NCI-H2081 (cell line): ENCODE measurements around the gene CPA4.

Experiments used
- DNase-seq, 2 experiments: peaks; one replicate each; lab custom pipeline; 2025; lab: John Stamatoyannopoulos, UW

CPA4 gene

DNA sequence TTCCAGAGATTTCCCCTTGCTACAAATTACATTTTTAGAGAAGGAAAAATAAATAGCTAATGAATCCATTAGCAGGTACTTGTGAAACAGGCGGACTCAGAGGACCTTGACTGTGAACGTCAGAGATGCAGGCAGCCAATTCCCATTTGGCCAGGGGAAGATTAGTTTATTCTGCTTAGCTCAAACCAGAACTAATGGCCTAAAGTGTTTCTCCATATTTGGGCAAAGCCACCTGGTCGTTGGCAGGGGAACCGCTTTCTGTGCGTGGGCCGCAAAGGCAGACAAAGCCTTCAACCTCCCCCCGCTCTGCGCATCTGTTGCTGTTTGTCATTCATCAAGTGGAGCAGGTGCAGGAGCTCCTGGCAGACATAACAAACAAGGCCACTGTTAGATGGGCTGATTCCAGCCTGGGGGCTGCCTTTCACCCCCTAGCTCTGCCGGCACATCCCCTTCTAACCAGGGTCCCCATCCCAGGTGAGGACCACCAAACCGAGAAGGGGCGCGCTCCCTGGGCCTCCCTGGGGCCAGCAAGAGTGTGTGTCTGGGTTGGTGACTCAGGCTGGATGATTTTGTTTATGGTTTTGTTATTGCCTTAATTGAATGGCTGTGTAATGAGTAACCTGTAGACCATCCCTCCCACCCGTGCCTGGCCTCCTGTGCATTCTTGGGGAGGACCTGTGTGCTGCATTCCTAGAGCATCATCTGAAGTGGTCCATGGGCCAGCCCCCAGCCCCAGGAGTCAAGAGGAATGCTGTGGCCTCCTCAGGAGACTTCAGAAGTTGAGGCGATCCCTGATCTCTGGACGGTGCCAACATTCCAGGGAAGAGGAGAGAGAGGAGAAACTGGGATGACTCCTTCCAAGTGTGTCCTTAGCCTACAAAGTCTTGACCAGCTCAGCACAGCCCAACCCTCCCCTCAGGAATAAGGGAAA is 72.8 kb downstream of the CPA4 start:
- DNase-seq = peak; percentile 100

DNA sequence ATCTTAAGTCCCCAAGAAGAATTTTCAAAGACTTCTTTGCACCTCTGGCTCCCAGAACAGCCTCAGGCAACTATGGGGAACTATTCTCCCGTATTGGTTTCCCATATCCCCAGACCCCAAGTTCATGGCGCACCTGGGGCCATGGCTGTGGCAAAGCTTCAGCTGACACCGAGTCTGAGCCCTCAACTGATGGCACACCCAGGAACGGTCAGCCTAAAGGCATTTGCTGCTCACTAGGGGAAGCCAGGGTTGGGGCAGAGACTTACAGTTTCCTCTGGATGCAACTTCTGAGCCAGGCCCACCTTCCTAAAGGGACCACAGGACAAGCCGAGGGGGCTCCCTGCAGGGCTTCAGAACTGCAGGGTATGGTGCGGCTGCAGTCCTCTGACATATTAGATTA is 73.6 kb downstream of the CPA4 start:
- DNase-seq = no peak

DNA sequence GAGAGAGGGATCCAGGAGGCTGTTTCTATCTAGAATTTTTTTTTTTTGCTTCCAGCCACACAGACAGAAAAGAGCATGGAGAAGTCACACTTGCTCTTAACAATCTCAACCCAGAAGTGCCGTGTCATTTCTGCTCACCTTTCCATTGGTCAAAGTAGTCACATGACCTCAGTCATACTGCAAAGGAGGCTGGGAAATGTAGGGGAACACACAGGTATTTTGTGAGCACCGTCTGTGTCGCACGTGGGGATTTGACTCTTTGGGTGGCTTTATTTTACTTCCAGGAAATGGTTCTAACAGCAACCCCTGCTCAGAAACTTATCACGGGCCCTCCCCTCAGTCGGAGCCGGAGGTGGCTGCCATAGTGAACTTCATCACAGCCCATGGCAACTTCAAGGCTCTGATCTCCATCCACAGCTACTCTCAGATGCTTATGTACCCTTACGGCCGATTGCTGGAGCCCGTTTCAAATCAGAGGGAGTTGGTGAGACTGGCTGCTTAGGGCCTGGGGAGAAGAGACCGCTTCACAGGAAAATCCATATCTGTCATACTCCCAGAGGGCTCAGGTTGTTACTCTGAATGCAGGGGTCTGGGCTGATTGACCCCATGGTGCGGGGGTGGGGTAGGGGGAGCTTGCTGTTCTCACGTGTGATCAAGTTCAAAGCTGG is 74.3 kb downstream of the CPA4 start:
- no peak for DNase-seq

DNA sequence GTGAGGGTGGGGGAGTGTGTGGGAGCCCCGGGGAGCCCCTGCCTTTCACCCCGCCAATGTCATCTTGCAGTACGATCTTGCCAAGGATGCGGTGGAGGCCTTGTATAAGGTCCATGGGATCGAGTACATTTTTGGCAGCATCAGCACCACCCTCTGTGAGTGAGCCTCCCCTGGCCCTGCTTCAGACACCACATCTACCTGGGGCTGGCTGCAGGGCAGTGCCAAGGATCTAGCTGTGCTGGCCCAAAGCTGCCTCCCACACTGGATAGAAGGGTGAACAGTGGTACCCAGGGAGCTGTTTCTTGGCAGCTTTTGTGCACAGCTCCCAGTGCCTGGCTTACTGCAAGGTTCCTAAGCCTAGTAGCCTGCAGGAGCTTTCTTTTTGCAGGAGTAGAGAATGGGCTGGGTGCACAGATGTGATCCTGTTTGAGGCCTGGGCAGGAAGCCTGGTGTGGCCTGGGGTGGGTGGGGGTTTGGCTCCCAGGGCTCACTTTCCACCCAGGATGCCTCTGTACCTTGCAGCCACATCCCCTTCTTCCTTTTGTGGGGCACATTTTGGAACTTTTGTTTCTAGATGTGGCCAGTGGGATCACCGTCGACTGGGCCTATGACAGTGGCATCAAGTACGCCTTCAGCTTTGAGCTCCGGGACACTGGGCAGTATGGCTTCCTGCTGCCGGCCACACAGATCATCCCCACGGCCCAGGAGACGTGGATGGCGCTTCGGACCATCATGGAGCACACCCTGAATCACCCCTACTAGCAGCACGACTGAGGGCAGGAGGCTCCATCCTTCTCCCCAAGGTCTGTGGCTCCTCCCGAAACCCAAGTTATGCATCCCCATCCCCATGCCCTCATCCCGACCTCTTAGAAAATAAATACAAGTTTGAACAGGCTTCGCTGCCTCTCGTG is 75.1 kb downstream of the CPA4 start:
- peak in 1 of 2 experiments; percentile 39 for DNase-seq

DNA sequence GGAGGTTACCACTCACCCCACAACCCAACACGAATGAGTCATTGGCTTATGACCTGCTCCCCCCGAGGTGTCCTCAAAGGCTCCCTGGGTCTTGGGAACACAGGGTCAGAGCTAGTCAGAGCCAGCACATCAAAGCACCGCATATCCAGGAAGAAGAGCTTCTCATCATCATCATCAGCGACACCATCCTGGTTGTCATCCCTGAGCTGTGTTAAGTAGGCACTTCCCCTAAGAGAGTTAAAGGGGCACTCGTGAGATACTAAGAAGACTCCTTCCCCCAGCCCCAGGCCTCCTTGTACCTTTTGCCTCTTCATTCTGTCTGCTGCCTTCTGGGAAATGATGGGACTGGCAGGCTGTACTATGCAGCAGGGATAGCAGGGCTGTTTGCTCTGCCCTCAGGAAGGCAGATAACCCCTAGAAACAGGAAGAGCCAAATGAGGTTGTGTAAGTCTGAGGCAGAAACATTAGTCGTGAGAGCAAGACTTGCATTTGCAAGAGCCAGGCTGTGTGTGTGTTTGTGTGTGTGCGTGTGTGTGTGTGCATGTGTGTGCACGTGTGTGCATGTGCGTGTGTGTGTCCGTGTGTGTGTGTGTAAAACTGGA is 76.2 kb downstream of the CPA4 start:
- DNase-seq = peak in 1 of 2 experiments; percentile 39

DNA sequence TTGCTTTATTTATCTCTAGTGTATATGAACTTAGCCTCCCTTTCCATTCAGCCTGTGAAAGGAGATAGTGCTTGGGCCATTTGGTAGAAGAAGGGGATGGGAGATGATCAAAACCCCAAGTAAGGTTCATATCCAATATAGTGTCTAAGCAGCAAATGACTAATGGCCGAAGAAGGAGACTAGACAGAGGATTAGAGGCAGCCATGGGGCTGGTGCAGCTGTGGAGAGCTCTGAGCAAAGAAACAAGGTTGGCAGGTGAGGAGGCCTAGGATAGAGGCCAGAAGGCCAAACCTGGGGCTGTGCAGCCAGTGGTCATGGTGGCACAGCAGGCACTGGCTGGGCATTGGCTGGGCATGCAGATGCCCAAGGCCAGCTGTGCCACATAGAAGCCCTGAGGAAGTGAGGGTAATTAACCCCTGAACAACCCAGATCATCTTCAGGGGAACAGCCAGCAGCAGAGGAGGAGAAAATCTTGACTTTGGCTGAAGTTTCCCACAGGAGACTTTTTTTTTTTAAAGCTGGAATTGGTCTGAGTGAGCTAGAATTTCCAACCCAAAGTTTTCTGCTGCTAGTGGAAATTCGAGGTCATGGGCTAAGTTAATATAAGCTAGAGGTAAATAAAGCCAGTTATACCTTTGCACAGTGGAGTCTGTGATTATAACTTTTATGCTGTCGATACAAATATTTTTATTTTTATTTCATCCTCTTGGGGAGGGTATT is 77.0 kb downstream of the CPA4 start:
- no peak for DNase-seq

DNA sequence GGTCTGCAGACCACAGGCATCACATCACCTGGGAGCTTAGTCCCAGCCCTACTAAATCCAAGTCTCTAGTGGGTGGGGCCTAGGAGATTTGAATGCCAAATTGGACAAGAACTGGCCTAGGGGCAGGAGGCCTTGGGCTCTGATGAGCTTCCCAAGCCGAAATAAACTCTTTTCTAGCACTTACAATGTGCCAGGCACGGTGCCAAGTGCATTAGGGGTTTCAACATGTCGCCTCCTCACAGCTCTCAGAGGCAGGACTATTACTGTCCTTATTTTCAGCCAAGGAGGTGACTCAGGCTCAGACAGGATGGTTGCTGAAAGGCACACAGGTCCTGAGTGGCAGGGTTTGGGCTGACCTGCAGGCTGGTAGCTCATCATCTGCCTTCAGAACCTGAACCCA is 78.1 kb downstream of the CPA4 start:
- no peak for DNase-seq

DNA sequence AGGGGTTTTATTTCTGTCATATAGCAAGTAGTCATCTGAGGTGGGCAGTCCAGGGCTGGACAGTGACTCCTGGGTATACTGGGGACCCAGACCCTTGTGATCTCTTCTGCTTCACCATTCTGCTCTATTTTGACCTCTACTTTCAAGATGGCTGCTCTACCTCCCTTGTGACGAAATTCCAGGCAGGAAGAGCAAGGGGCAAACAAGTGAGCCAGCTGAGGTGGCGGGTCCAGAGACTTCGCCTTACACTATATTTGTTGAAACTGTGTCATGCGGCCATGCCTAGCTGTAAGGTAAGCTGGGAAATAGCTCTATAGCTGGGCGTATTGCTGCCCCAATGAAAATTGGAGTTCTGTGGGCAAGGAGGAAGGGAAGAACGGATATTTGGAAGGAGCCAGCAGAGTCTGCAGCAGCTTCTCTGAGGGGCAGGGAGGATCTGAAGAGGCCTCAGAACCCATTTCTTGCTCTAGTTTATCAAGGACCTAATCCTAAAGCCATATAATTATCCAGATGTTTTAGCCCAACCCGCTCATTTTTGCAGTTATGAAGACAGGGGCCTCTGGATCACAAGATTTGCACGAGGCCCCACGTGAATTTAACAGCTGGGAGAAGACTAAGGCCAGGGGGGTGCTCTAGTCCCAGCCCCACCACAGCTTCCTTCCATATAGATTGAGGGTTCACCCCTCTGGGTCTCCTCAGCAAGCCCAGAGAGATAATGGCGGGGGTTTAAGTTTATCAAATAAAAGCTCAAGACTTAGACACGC is 79.6 kb downstream of the CPA4 start:
- no peak for DNase-seq
